Testis (tissue), 2 donors: ENCODE data around the gene UNG.

ENCODE experiments used
- POLR2A ChIP-seq: fragments of 450-650 bp; IDR thresholded peaks from one replicate; pipeline ENCODE4 v1.6.1; 2017; ENCODE audit warnings: antibody characterized with exemption, mild to moderate bottlenecking, moderate library complexity
- TF ChIP-seq, protein P1 (sequence below), 3 experiments: fragments of 450-650 bp in 2 of 3; fragments of 200-600 bp in 1 of 3; sonication (generic) in 1 of 3; IDR thresholded peaks; one replicate each; pipeline ENCODE4 v1.5.1; 2016 to 2019; ENCODE audit warnings: antibody characterized with exemption in 3 of 3, mild to moderate bottlenecking in 2 of 3, moderate library complexity in 1 of 3

DNA sequence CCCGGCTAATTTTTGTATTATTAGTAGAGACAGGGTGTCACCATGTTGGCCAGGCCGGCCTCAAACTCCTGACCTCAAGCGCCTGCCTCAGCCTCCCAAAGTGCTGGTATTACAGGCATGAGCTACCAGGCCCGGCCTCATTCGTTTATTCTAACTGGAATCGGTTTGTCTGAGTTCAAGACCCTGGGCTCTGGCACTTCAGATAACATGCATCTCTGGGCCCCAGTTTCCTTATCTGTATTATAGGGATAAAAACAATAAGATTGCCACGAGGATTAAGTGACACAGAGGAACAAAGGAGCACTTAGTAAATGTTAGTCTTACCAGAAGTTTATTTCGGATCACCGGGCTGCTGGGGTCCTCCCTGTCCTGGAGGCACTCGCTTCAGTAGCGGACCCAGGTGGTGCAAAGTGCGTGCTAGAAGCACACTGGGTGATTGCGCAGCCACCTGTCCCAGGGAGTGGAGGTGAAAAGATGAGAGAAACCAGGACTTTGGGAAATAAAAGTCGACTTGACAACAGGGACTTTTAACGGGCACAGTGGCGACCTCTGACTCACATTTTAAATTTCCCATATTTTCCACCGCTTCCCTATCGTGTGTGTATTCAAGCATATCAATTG lies 56.5 kb downstream of the UNG start:
- TF ChIP-seq, protein P1, sequence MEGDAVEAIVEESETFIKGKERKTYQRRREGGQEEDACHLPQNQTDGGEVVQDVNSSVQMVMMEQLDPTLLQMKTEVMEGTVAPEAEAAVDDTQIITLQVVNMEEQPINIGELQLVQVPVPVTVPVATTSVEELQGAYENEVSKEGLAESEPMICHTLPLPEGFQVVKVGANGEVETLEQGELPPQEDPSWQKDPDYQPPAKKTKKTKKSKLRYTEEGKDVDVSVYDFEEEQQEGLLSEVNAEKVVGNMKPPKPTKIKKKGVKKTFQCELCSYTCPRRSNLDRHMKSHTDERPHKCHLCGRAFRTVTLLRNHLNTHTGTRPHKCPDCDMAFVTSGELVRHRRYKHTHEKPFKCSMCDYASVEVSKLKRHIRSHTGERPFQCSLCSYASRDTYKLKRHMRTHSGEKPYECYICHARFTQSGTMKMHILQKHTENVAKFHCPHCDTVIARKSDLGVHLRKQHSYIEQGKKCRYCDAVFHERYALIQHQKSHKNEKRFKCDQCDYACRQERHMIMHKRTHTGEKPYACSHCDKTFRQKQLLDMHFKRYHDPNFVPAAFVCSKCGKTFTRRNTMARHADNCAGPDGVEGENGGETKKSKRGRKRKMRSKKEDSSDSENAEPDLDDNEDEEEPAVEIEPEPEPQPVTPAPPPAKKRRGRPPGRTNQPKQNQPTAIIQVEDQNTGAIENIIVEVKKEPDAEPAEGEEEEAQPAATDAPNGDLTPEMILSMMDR (IDR thresholded peaks at IDR 0.05): no peak
- TF ChIP-seq POLR2A: no peak
